Breast epithelium (tissue), 4 donors: ENCODE results near the gene HYLS1. TPM values are rescaled to one million over a fixed set of nuclear protein-coding genes. Genes with fewer than 3 reads are reported as not detected.
A peak's percentile ranks its signal among the peaks of the same experiment; 100 is the strongest.

ENCODE experiments used
- DNase-seq, 2 donors: peaks; one replicate each; pipeline ENCODE4 v3.0.0-alpha.2; 2019; ENCODE audit warnings: low spot score in 2 of 2
- H3K27ac ChIP-seq, 2 donors: fragments of 200-600 bp; sonication (generic) in 1 of 2; one replicate each; pipeline ENCODE4 v1.5.1; 2016 to 2019; ENCODE audit warnings: mild to moderate bottlenecking in 1 of 2
- H3K27me3 ChIP-seq, 2 donors: fragments of 200-600 bp; sonication (generic) in 1 of 2; one replicate each; pipeline versions ENCODE4 v1.5.1 to v1.6.0; 2017 to 2019; ENCODE audit warnings: control low read depth in 1 of 2, mild to moderate bottlenecking in 1 of 2
- H3K36me3 ChIP-seq: fragments of 200-600 bp; one replicate; pipeline ENCODE4 v1.5.1; 2019
- H3K4me1 ChIP-seq, 2 donors: fragments of 200-600 bp; sonication (generic); one replicate each; pipeline ENCODE4 v1.5.1; 2016 to 2019; ENCODE audit warnings: control low read depth in 1 of 2
- H3K4me3 ChIP-seq, 3 donors: fragments of 200-600 bp; sonication (generic); 1 replicate in 2 of 3; 2 replicates in 1 of 3; pipeline ENCODE4 v1.5.1; 2016 to 2019; ENCODE audit warnings: mild to moderate bottlenecking in 3 of 3, moderate library complexity in 2 of 3
- H3K9me3 ChIP-seq, 2 donors: fragments of 200-600 bp; sonication (generic) in 1 of 2; one replicate each; pipeline ENCODE4 v1.5.1; 2016 to 2019; ENCODE audit warnings: control low read depth in 1 of 2
- POLR2A ChIP-seq: fragments of 450-650 bp; IDR thresholded peaks from one replicate; pipeline ENCODE4 v1.6.1; 2016; ENCODE audit warnings: antibody characterized with exemption, mild to moderate bottlenecking, moderate library complexity
- POLR2AphosphoS5 ChIP-seq, 3 donors: sonication (generic); formaldehyde crosslinking; IDR thresholded peaks; one replicate each; pipeline ENCODE4 v1.6.1; 2017; ENCODE audit warnings: antibody characterized with exemption in 3 of 3
- intact Hi-C: fragments of 100-400 bp; cut with DNase I; formaldehyde crosslinking; loops from one replicate; pipeline ENCODE4 v1.15.1; 2023; ENCODE audit warnings: low total_unique reads
- total RNA-seq, 3 donors: library from RNA; depleted of rRNA; stranded (reverse); fragments of >200 nt; gene quantifications; one replicate each; pipeline ENCODE4 v1.1.0, GENCODE V29; 2016
- TF ChIP-seq, protein P1 (sequence below), 3 donors: fragments of 450-650 bp; IDR thresholded peaks; one replicate each; pipeline ENCODE4 v1.5.1; 2016 to 2017; ENCODE audit warnings: antibody characterized with exemption in 3 of 3, mild to moderate bottlenecking in 3 of 3, moderate library complexity in 3 of 3

The HYLS1 gene
- total RNA-seq, 3 donors from 2014 or later, result 2.7 to 6.9 (median 3.6) TPM

DNA sequence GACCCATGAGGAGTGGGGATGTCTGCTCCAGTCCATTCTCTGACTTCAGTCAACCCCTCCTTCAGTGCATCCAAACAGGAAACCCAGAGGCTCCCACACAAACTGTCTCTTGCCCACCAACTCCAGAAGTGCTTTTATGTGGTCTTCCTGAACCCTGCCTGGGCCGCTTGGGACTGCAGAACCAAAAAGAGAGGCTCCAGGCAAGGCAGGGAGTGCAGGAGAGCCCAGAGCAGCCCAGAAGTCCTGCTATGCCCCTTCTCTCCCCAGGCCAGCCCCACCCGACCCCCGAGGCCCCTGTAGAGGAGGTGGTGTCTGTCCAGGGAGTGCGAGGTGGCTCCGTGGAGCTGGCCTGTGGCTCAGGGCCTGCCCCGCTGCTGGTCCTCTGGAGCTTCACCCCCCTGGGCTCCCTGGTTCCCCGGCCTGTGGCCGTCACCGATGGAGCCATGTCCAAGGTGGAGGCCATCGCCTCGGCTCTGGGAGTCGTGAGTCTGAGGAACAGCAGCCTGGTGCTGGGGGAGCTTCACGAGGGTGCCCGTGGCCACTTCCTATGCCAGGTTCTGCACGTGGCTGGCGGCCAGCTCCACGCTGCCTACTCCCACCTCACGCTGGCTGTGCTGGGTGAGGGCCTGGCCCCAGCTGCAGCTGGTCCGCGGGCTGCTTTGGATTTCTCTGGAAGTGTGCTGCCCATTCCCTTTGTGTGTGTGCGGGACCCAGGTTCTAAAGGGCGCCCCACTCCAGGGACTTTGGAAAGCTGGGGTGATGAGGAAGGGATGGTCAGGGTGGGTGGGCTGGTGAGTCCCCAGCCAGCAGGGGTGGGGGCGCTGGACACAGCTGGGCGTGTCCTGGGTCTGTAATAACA lies 60.2 kb downstream of the HYLS1 start:
- TF ChIP-seq POLR2A, result no peak
- TF ChIP-seq, protein P1, sequence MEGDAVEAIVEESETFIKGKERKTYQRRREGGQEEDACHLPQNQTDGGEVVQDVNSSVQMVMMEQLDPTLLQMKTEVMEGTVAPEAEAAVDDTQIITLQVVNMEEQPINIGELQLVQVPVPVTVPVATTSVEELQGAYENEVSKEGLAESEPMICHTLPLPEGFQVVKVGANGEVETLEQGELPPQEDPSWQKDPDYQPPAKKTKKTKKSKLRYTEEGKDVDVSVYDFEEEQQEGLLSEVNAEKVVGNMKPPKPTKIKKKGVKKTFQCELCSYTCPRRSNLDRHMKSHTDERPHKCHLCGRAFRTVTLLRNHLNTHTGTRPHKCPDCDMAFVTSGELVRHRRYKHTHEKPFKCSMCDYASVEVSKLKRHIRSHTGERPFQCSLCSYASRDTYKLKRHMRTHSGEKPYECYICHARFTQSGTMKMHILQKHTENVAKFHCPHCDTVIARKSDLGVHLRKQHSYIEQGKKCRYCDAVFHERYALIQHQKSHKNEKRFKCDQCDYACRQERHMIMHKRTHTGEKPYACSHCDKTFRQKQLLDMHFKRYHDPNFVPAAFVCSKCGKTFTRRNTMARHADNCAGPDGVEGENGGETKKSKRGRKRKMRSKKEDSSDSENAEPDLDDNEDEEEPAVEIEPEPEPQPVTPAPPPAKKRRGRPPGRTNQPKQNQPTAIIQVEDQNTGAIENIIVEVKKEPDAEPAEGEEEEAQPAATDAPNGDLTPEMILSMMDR (IDR thresholded peaks at IDR 0.05), result no peak
- TF ChIP-seq POLR2AphosphoS5 (IDR thresholded peaks at IDR 0.05), result no peak
- Histone ChIP-seq H3K4me3 (no peak overlapping the region), H3K36me3 (no peaks in the 10 kb centered on the region), H3K4me1 (peaks cover 7 to 11% of the 10 kb centered on the region in 2 donors), H3K27ac (no peak overlapping the region), H3K27me3 (no peaks in the 10 kb centered on the region), H3K9me3 (no peaks in the 10 kb centered on the region)
- no peak for DNase-seq
- intact Hi-C loops, result no loop called here

DNA sequence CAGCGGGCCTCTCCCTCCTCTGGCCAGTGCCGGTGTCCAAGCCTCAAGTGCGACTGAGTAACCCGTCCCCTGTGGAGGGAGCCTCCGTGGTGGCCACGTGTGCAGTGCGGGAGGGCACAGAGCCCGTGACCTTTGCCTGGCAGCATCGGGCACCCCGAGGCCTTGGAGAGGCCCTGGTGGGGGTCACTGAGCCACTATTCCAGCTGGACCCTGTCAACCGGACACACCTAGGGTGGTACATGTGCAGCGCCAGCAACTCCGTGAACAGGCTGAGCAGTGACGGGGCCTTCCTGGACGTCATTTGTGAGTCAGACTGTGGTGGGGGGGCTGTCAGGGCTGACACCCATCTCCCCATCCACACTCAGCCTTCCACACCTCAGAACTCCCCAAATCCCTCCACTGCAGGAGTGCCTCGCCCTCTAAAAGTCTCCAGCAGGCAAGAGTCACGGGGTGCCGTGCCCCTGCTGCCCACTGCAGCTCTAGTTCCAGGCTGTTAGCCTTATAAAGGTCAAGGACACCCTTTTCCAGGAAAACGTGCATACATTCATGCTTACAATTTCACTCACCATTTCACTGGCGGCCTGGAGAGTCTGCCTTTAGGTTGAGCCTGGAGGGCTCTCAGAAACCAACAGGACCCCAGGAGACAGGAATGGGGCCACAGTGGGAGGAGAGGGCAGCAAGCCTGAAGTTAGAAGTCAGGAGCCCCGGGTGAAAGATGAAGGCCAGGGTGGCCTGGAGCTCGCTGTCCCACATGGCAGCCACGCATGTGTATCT lies 61.0 kb downstream of the HYLS1 start:
- intact Hi-C loops, result no loop called here
- no peaks in the 10 kb centered on the region for H3K36me3 ChIP-seq
- no peaks in the 10 kb centered on the region for H3K9me3 ChIP-seq
- no peak for DNase-seq
- no peak for TF ChIP-seq POLR2A
- TF ChIP-seq, protein P1 (IDR thresholded peaks at IDR 0.05), result no peak
- TF ChIP-seq POLR2AphosphoS5 (IDR thresholded peaks at IDR 0.05), result no peak
- no peak overlapping the region for H3K4me3 ChIP-seq
- peaks cover 7 to 11% of the 10 kb centered on the region in 2 donors for H3K4me1 ChIP-seq
- no peak overlapping the region for H3K27ac ChIP-seq
- H3K27me3 ChIP-seq, result no peaks in the 10 kb centered on the region

DNA sequence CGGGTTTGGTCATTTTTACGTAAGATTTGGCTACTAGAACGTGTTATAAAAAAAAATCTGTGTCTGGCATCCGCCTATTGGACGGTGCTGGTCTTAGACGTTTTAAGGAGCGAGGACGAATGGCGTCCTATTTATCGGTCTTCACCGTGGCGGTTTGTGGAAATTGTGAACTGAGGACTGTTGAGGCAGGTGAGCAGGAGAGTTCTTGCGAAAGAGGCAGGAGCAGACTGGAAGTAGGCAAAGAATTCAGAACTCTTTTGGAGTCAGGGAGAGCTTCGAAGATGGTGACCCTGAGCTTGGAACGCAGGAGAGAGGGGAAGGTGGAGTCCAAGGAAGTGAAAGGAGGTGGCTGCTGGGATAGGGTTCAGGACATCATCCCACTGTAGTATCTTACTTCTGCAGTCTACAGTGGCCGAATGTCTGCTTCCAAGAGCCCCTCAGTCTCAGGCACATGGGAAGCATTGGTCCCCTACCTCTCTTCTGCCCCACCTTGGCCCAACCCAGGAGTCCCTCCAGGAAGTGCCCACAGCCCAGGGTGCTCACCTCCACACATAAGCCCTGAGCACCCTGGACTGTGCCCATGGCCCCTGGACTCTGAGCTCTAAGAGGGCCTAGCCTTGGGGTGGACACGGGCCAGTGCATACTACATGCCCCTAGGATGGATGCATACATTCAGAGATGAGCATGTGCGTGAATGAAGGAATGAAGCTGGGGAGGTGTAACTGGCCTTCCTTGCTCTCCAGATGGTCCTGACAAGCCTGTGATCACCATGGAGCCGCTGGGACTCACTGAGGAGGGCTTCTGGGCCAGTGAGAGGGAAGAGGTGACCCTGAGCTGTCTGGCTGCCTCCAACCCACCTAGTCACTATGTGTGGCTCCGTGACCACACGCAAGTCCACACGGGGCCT lies 62.1 kb downstream of the HYLS1 start:
- no peaks in the 10 kb centered on the region for H3K9me3 ChIP-seq
- H3K36me3 ChIP-seq, result no peaks in the 10 kb centered on the region
- no peak overlapping the region for H3K4me3 ChIP-seq
- no peak for DNase-seq
- H3K27me3 ChIP-seq, result no peaks in the 10 kb centered on the region
- no peak for TF ChIP-seq POLR2A
- TF ChIP-seq, protein P1 (IDR thresholded peaks at IDR 0.05), result no peak
- no peak for TF ChIP-seq POLR2AphosphoS5 (IDR thresholded peaks at IDR 0.05)
- peak overlapping the region in 1 of 2 donors; percentile 89 for H3K27ac ChIP-seq
- intact Hi-C loops, result no loop called here
- H3K4me1 ChIP-seq, result peaks cover 7 to 11% of the 10 kb centered on the region in 2 donors

DNA sequence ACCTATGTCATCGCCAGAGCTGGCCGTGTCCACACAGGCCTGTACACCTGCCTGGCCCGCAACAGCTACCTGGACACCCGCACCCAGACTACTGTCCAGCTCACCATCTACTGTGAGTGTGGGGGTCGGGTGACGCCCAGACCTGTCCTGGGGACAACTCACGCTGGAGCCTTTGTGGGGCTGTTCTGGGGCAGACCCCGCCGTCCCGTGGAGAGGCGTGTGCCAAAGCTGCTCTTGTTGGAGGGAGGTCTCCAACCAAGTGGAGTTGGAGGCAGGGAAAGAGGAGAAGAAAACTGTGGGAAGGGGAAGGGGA lies 62.7 kb downstream of the HYLS1 start:
- peak overlapping the region; percentile 66 to 89 for H3K27ac ChIP-seq
- intact Hi-C loops, result no loop called here
- no peaks in the 10 kb centered on the region for H3K36me3 ChIP-seq
- H3K4me1 ChIP-seq, result peaks cover 7 to 11% of the 10 kb centered on the region in 2 donors
- TF ChIP-seq, protein P1 (IDR thresholded peaks at IDR 0.05), result no peak
- TF ChIP-seq POLR2A (no peak), POLR2AphosphoS5 (IDR thresholded peaks at IDR 0.05) (no peak)
- no peak for DNase-seq
- H3K9me3 ChIP-seq, result no peaks in the 10 kb centered on the region
- H3K4me3 ChIP-seq, result no peak overlapping the region
- no peaks in the 10 kb centered on the region for H3K27me3 ChIP-seq

Other genes with a start within 250 kb of the HYLS1 start
- under 1 TPM in 1 of 3 donors, not detected in 2; 0.29 TPM for gene ACRV1, start 206.8 kb upstream of the HYLS1 start, total RNA-seq
- gene PATE1, start 141.4 kb upstream of the HYLS1 start, total RNA-seq, result not detected
- 1 to 10 TPM in 1 of 3 donors, under 1 TPM in 1, not detected in 1; 0.32 to 2.8 TPM for gene PATE2, start 108.8 kb upstream of the HYLS1 start, total RNA-seq
- gene PATE3, start 99.5 kb upstream of the HYLS1 start, total RNA-seq, result not detected
- gene PATE4, start 54.4 kb upstream of the HYLS1 start, total RNA-seq, result not detected
- gene PUS3, start 15.5 kb downstream of the HYLS1 start, total RNA-seq, result 10 to 100 TPM in 1 of 3 donors, 1 to 10 TPM in 2; 5.6 to 10.2 (median 8.6) TPM
- gene DDX25, start 16.8 kb downstream of the HYLS1 start, total RNA-seq, result under 1 TPM in 1 of 3 donors, not detected in 2; 0.29 TPM
- 1 to 10 TPM in 2 of 3 donors, not detected in 1; 3.6 to 4.1 TPM for gene VSIG10L2, start 58.4 kb downstream of the HYLS1 start, total RNA-seq
- 10 to 100 TPM; 14.9 to 29.3 (median 26.5) TPM for gene CDON, start 175.2 kb downstream of the HYLS1 start, total RNA-seq